ENCODE measurements around the gene AASDHPPT.

Gene AASDHPPT

DNA sequence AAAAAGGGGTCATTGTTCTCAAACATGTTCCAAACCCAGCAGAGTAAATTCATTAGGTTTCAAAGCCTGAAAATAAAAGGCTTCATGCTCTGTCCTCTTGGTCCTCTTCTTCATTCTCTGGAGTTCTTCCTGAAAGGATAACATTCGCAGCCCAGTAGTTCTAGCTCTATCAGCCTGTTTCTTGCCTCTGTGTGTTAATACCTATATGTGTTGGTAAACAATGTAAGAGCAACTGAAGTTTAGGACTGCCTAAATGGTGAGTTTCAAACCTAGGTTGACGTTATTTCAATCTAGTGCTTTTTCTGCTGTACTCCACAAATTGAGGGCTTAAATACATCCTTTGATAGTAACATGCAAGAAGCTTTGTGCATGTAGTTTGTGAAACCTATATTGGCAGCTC, 9.4 kb downstream of the AASDHPPT start:
- DNase-seq = no peak

DNA sequence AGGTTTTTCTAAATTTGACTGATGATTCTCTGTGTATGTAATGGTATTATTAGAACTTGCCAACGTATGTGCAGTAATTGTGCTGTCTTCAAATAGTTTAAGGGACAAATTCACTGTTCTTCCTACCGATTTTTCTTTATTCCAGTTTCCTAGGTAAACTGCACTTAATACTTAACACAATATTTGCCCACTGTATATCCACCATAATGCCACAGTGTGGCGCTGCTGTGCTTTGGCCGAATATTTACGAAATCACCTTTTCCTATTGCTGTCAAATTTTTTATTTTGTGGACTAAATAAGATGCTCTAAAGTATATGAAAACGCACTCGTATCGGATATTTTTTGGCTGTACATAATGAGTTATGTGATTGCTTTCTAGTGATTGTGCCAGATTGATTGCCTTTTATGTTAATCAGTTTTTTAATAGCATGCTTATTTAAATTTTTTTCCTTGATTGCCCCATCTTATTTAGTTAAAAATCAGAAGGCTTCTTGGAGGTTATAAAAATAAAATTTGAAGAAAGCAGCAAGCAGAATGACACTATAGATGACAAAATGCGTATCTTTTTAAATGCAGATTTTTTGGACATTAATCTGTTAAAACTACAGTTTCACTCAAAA, 10.5 kb downstream of the AASDHPPT start:
- DNase-seq = peak; percentile 7

DNA sequence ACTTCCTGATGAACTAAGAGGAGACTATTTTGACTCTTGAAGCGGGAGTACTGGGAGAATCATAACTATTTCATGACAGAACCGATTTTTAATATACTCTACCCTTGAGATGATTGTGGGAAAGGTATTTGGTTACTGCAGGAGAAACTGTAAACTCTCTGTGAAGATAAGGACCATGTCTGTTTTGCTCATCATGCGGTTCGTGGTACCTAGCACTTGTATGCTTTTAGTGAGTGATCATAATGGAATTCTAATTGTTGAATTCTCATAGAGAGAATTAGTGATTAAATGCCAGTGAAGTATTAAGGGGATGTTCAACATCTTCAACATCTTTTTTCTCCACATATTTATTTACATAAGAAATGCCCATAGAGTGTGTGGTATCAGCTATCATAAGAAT, 11.4 kb downstream of the AASDHPPT start:
- no peak for DNase-seq

DNA sequence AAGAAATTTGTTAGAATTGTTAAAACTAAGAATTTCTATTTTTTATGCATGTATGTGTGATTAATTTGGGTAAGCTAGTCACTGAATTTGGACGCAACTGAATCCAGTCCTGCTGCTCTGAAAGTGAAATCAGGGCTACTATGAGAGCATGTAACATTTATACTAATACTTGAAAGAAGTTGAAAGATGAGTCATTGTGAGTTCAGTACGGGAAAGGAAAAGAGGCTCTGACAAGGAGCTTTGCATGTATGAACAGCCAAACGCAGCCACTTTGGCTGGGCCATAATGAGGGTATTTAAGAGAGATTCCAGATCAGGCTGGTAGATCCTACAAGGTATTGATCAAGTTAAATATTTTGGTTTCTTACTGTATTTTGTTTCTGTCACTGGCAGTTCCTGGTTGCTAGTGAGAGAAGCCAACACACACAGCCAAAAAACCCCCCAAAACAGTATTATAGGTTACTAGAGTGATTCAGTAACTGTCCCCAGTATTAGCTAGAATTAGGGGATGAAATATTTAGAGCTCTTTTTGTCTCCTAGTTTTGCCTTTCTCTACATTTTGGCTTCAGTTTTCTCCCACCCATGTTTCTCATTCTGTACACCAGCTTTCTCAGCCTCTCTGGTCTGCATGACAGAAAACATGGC, 14.1 kb downstream of the AASDHPPT start:
- DNase-seq = no peak

DNA sequence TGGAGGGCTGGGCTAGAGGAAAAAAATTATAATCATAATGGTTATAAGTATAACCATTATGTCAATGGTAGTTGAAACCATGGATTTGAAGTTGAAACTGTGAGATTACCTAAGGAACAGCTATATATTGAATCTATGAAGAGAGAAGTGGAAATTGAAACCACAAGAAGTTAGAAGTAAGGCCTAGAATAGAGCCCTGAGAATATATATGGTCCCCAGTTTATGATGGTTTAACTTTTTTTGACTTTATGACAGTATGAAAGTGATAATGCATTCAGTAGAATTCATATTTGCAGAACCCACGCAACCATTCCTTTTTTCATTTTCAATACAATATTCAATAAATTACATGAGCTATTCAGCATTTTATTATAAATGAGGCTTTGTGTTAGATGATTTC, 15.0 kb downstream of the AASDHPPT start:
- no peak for DNase-seq

DNA sequence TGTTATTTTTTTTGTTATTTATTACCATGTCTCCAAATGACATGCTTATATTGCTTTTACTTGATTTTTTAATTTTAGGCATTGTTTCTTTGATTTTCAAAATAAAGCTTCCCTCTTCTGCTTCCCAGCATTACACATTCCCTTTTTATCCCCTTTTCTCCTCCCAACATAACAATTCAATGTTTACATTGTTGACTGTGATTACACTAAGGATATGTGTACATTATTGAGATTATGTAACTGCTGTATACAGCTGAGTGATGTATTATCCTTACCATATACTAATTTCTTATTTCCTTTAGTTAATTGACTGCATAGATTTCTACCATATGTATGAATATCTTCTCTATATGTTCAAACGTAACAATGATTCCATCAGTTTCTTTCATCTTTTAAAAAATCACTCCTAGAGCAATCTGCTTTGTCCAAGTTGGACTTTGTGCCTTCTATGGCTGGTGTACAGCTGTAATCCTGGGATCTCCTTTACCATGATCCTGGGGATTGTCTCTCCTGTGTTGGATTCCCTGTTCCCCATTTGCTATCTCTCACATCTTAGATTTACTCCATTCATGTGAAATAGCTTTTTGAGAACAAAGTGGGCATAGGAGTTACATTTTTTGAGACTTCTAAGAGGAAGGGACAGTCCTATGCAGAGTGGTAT, 21.6 kb downstream of the AASDHPPT start:
- no peak for DNase-seq

DNA sequence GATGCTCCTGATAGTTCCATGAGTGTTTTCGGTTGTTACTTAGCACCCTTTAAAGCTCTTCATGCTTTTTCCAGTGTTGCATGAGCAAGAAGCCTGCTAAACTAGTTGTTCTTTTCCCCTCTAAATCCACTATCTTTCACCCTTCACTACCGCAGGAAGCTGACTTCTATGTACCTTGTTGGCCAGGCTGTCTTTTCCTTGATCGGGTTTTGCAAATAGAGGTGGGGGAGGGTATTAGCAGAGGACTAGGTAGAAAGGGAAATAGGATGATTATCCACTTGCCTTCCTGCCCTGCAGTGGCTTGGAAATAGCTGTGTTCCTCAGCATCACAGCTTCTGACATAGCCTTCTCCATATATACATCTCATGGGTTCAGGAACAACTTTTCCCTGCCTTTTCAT, 23.9 kb downstream of the AASDHPPT start:
- DNase-seq = no peak

DNA sequence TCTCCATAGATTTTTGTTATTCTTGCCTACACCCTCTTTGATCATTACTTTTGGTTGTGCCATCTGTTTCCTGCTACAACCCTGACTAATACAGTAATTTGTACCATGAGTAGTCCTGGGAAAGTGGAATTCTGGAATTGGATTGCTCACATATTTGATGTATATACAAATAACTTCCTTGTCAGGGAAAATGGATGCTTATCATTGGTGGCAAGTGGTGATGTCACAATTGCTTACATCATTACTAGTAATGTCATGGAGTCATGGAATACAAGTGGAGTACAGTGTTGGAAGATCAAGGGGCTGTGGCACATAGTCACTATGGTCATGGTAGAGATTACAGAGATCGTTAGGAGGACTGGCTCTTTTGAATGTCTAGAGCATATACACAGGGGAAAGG, 24.4 kb downstream of the AASDHPPT start:
- no peak for DNase-seq

DNA sequence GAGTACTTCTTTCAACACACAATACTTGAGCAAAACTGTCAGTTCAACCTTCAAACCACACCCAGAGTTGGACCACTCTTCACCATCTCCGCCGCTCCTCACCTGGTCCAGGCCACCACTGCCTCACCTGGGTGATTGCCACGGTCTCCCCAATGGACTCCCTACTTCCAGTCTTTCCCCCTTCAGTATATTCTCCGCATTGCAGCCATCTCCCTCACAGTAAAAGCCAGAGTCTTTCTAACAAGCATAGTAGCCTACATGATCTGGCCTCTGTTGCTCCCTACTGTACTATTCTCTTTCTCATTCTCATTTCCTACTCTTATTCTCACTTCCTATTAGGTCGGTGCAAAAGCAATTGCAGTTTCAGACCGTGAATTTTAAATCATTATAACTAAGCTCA, 28.5 kb downstream of the AASDHPPT start:
- no peak for DNase-seq

DNA sequence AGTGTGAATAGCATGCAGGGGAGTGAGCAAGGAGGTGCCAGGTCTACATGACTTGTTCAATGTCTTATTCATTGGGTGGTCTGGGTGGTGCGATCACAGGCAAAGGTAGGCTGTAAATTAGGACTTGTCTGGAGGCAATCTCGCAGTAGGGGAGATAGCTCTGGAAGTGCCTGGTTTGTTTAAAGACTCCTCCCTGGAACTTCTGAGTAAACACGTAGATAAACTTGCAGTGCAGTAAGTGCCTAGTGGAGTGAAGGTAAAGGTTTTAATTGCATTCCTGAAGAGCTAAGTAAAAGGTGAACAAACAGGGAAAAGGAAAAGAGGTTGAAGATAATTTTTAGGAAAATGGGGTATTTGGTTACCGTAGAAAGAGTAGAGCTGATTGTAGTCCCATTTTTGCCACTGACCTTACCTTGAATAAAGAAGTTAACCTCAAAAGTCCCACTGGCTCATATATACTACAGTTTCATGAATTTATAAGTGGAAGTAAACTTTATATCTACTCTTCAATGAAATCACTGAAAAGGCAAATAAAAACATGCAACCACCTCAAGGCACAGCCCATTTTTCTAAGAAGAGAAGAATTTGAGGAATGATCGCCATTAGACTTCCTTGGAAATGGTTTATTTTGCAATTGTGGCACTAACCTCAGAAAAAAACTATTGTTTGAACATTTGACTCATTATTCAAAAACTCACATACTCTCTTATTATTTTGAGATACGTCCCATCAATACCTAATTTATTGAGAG, 44.3 kb downstream of the AASDHPPT start:
- no peak for DNase-seq

DNA sequence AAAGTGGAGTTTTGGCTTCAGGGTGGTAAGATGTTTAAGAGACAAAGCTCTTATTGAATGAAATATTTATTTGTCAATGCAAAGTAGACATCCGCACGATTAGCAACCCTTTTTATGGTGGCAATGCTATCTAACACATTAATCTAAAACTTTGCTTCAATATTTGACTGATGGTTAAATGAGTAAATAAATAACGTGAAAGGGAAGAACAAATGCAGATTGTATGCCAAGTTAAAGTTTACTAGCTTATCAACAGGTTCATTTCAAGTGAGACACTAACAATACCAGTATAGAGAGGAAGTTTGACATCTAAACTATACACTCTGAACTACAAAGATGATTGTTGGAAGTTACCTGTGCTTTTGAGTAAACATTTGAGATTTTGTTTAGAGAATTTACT, 50.1 kb downstream of the AASDHPPT start:
- no peak for DNase-seq

DNA sequence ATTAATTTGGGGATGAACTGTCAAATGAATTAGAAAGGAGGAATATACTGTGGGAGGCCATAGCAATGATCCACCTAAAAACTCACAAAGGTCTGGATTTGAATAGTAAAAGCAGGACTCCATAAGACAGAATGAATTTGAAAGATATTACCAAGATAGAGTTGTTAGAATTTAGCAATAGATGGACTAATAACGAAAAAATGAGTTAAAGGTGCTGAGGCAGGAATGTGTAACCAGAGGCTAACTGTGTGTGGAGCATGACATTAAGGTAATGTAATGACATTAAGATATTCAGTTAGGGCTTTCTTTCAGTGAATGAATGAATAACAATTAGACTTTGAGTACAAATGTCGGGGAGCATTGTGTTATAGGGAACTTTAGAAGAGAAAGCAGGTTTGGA, 51.3 kb downstream of the AASDHPPT start:
- no peak for DNase-seq

DNA sequence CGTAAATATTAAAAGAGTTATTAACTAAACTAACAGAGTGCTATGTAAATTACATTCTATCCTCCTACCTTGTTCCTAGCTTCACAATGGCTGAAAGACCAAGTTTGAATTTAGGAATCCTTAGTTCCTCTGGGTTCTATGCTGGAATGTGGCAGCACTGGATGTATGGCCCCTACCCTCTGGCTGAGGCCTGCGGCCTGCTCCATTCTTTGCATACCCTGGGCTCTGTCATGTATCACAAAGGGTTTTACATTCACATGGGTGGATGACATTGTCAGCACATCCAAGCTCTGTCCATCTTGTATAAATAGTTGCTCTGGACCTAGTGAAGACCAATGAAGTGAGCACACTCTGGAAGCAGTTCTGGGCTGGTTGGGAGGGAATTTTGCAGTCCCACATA, 54.5 kb downstream of the AASDHPPT start:
- no peak for DNase-seq

DNA sequence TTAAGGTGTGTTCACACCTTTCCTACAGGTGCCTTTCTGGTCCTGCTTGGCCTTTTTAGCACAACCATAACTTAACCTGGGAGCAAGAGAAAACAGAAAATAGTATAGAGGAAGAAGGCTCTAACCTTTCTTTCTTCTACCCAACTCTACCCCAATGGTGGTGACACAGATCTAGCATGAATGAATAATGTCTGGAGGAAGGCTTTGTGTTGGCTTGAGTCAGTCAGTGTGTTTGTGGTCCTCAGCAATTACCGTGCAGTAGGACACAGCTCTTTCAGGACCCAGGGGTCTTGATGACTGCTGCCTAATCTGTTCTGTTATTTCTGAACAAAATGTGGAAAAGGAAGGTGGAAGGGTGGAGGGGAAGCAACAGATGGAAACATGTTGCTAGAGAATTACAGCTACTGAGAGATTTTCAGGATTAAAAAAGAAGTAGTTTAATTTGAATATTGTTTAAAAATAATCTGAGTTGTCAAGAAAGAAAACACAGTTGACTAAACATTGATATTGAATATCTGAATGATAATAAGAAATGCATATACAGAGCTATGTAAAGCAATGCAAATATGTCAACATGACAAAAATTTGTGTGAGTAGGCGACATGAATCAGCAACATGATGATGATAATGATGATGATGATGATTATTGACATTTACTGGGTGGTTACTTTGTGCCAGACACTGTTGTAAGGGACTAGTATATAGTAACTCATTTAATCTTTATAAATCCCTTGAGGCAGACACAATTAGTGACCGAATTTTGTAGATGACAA, 55.3 kb downstream of the AASDHPPT start:
- DNase-seq = no peak

DNA sequence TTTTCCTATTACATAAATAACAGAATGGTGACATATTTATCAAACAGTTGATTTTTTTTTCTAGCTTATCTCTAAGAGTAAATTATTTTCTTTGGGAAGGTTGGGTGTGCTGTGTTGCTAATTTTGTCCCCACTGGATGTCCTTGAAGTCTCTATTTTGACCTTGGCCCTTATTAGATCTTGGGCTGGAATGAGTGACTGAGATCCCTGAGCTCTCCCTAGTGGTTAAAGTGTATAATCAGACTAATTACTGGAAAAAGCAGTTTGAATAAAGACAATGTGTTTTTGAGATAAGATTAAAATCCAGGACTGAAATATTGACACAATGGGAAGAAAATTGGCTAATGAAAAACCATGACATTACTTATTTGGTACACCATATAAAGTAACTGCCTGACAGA, 56.1 kb downstream of the AASDHPPT start:
- DNase-seq = no peak

DNA sequence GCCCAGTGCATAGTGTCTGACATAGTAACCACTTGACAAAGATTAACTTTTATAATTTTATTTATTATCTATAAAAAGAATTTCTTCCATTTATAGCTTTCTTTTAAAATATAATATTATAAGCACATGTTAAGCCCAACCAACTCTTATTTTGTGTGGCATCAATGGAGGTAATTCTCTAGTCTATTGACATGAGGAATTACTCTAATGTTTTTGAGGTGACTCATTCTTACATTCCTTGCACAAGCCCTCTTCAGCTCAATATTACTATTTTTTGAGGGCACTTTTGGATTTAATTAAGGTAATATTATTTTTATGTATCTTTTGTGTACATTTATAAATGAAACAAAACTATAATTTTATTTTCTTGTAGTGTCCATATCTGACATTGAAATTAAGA, 59.6 kb downstream of the AASDHPPT start:
- no peak for DNase-seq

DNA sequence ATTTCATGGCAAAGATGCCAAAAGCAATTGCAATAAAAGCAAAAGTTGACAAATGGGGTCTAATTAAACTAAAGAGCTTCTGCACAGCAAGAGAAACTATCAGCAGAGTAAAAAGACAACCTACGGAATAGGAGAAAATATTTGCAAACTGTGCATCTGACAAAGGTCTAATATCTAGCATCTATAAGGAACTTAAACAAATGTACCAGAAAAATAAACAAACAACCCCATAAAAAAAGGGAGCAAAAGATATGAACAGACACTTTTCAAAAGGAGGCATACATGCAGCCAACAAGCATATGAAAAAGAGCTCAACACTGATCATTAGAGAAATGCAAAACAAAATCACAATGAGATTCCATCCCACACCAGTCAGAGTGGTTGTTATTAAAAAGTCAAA, 60.3 kb downstream of the AASDHPPT start:
- no peak for DNase-seq
